ENCODE measurements around the gene ARFGAP2.

The ARFGAP2 gene

GRCh38 chr11:47152953-47153950 is 23.4 kb downstream of the ARFGAP2 start:
- in situ Hi-C loops (cut with MboI; ENCODE audit: low sequenced_read_pairs) = loop anchor here (25.0 kb wide), 1 partner anchor 266 kb away; no protein-coding TSS in a partner anchor

- in situ Hi-C loops (cut with MboI; ENCODE audit: low sequenced_read_pairs) = loop anchor here (25.0 kb wide), 1 partner anchor 265 kb away; no protein-coding TSS in a partner anchor
Observed at GRCh38 chr11:47152126-47152952, 24.3 kb downstream of the ARFGAP2 start.

- in situ Hi-C loops (cut with MboI; ENCODE audit: low sequenced_read_pairs) = loop anchor here (25.0 kb wide), 1 partner anchor 262 kb away; no protein-coding TSS in a partner anchor
Observed at GRCh38 chr11:47149782-47150181, 26.9 kb downstream of the ARFGAP2 start.

- in situ Hi-C loops (cut with MboI; ENCODE audit: low sequenced_read_pairs) = no loop called here
Observed at GRCh38 chr11:47148903-47149531, 27.7 kb downstream of the ARFGAP2 start.

GRCh38 chr11:47148270-47148669 is 28.4 kb downstream of the ARFGAP2 start:
- in situ Hi-C loops (cut with MboI; ENCODE audit: low sequenced_read_pairs) = no loop called here

- in situ Hi-C loops (cut with MboI; ENCODE audit: low sequenced_read_pairs) = no loop called here
Observed at GRCh38 chr11:47147681-47148080, 29.0 kb downstream of the ARFGAP2 start.

GRCh38 chr11:47147250-47147649 is 29.4 kb downstream of the ARFGAP2 start:
- in situ Hi-C loops (cut with MboI; ENCODE audit: low sequenced_read_pairs) = no loop called here

- in situ Hi-C loops (cut with MboI; ENCODE audit: low sequenced_read_pairs) = no loop called here
Observed at GRCh38 chr11:47144541-47144940, 32.1 kb downstream of the ARFGAP2 start.

DNA sequence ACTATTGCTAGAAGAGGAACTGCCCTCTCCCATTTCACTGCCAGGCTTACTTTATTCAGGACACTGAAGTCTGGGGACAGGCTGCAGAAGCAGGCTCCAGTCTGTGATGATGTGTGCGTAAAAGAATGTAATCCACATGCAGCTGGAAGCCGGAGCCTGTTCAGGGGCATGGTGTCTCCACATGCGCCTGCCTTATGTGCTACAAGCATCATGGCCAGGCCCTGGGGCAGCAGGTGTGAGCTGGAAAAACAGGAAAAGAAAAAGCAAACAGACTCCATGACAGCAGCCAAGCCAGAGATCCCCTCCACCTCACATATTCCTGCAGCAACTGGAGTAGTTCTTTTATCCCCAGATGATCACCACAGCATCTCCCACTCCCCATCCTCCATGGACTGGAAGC is 33.4 kb downstream of the ARFGAP2 start:
- in situ Hi-C loops (cut with MboI; ENCODE audit: low sequenced_read_pairs) = no loop called here

DNA sequence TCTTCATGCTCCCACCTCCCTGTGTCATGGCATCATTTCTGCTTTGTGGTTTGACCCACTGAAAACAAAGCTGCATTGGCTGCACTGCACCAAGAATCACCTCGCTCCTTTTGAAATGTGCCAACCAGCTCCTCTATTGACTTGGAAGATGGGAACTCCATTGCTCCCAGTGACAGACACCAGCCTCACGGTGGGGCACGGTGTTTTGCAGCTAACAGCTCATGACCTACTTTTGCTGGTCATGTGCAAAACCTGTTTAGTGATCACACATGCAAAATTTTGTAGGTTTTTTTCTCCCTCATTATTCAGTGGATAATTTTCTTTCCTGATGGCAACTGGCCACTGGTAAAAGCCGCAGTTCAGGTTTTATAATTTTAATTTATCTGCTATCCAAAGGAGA is 36.8 kb downstream of the ARFGAP2 start:
- in situ Hi-C loops (cut with MboI; ENCODE audit: low sequenced_read_pairs) = no loop called here

- in situ Hi-C loops (cut with MboI; ENCODE audit: low sequenced_read_pairs) = no loop called here
Observed at GRCh38 chr11:47137476-47137875, 39.2 kb downstream of the ARFGAP2 start.

GRCh38 chr11:47136921-47137320 is 39.8 kb downstream of the ARFGAP2 start:
- in situ Hi-C loops (cut with MboI; ENCODE audit: low sequenced_read_pairs) = no loop called here

DNA sequence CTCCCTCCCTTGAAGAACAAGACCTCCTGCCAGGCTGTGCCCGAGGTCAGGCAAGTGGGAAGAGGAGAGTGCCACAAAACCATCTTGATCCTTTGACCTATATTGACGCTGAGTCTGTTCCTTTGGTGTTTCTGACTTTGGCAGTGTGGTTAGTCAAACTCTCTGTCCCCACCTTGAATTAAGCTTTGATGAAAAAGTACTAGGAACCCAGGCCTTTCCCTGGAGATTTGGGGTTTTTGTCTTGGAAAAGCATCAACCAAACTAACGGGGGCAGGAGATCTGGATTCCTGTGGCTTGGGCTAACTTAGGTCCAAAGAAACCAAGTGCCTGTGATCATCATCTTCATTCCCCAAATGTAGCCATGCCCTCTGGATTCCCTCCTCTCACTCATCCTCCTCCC is 40.4 kb downstream of the ARFGAP2 start:
- in situ Hi-C loops (cut with MboI; ENCODE audit: low sequenced_read_pairs) = no loop called here

GRCh38 chr11:47132981-47133380 is 43.7 kb downstream of the ARFGAP2 start:
- in situ Hi-C loops (cut with MboI; ENCODE audit: low sequenced_read_pairs) = no loop called here

DNA sequence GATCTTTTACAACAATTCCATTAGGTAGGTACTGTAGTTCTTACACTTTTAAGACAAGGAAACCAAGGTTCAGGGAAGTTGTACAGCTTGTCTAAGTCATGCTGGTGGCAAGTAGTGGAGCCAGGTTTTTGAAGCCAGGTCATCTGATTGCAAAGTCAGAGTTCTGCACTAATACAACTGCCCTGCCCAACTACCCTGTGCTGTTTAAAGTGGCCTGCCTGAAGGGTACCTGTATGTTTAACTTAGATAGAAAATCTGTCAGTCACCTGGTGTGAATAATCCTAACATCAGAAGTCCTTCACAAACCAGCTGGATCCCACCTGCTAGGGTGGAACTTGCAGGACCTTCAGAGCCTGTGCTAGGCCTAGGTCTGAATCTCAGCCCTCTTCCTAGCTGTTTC is 44.2 kb downstream of the ARFGAP2 start:
- in situ Hi-C loops (cut with MboI; ENCODE audit: low sequenced_read_pairs) = no loop called here

- in situ Hi-C loops (cut with MboI; ENCODE audit: low sequenced_read_pairs) = no loop called here
Observed at GRCh38 chr11:47131136-47131535, 45.5 kb downstream of the ARFGAP2 start.

GRCh38 chr11:47130543-47130942 is 46.1 kb downstream of the ARFGAP2 start:
- in situ Hi-C loops (cut with MboI; ENCODE audit: low sequenced_read_pairs) = no loop called here

GRCh38 chr11:47127213-47127612 is 49.5 kb downstream of the ARFGAP2 start:
- in situ Hi-C loops (cut with MboI; ENCODE audit: low sequenced_read_pairs) = no loop called here

DNA sequence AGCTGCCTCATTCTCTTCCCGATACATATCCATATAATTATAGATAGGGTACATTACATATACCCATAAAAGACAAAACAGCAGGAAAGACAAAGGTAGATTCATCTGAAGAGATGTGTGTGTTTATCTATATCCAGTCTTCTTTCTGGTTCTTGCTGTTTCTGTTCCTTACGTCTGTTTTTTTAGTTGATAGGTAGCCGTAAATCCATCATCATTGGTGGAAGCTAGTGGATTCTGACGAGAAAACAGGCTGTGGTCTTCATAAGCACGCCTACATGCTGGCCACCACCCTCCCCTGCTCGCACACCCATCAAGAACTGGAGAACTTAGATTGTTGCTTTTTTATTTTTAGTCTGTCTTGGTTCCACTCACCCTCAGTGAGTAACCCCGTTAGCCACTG is 51.6 kb downstream of the ARFGAP2 start:
- in situ Hi-C loops (cut with MboI; ENCODE audit: low sequenced_read_pairs) = no loop called here

GRCh38 chr11:47124675-47125074 is 52.0 kb downstream of the ARFGAP2 start:
- in situ Hi-C loops (cut with MboI; ENCODE audit: low sequenced_read_pairs) = no loop called here

DNA sequence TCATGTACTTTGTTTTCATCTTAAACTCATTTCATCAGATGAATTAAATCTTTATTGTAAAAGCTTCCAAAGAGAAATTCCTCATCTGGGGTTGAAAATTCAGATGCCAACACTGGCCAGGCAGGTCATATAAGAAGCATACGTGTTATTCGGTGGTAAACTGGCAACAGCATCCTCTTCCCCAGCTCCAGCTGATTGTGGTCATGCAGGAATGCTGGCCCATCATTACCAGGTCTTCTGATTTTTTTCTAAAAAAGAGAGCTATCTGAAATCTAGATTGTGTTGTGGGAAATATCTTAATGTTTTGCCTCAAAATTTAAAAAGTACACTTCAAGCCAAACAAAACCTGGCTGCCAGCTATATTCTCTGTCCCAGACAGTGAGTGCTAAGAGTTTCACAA is 53.6 kb downstream of the ARFGAP2 start:
- in situ Hi-C loops (cut with MboI; ENCODE audit: low sequenced_read_pairs) = no loop called here
